ENCODE measurements around the gene ZNF280A. TPM values are rescaled to one million over a fixed set of nuclear protein-coding genes. Genes with fewer than 3 reads are reported as not detected.

ZNF280A gene
- total RNA-seq, 1 experiment from 2014 or later = 2.7 TPM

GRCh38 chr22:22553735-22554586, 33.9 kb upstream of the ZNF280A start:
- no peak overlapping the region for H3K4me3 ChIP-seq (ENCODE audit: low read depth, low read length)
- intact Hi-C loops (cut with micrococcal nuclease; ENCODE audit: unreplicated experiment) = loop anchor here (5.0 kb wide), 1 partner anchor 92 kb away; no protein-coding TSS in a partner anchor
- no peaks in the 10 kb centered on the region for H3K27me3 ChIP-seq (replicated peaks; ENCODE audit: control insufficient read depth, insufficient read depth, low read length)
- no peak for DNase-seq
- Mint-ChIP-seq H3K4me1 (ENCODE audit: low read depth, unreplicated experiment) (no peaks in the 10 kb centered on the region), H3K4me3 (ENCODE audit: unreplicated experiment) (no peak overlapping the region), H3K36me3 (ENCODE audit: insufficient read depth, unreplicated experiment) (no peaks in the 10 kb centered on the region), H3K27ac (ENCODE audit: unreplicated experiment) (no peak overlapping the region), H3K27me3 (ENCODE audit: insufficient read depth, unreplicated experiment) (no peaks in the 10 kb centered on the region), H3K9me3 (ENCODE audit: unreplicated experiment) (no peaks in the 10 kb centered on the region)
- BruUV-seq (replicated peaks) = no TSS peak
- no peak for TF ChIP-seq CTCF (IDR thresholded peaks at IDR 0.05; ENCODE audit: insufficient read depth in 1 of 2, low read depth in 1 of 2, low read length in 1 of 2, severe bottlenecking in 1 of 2, unreplicated experiment in 1 of 2)
- no peaks in the 10 kb centered on the region for H3K4me1 ChIP-seq
- no peaks in the 10 kb centered on the region for H3K9me3 ChIP-seq
- POLR2A ChIA-PET = no interaction called here
- H3K36me3 ChIP-seq (ENCODE audit: control insufficient read depth, insufficient read depth, low read length) = no peaks in the 10 kb centered on the region
- CTCF ChIA-PET = interaction anchor here (1.0 kb wide), 1 partner anchor 90 kb away, joined by 3 read pairs; no protein-coding TSS in a partner anchor

DNA sequence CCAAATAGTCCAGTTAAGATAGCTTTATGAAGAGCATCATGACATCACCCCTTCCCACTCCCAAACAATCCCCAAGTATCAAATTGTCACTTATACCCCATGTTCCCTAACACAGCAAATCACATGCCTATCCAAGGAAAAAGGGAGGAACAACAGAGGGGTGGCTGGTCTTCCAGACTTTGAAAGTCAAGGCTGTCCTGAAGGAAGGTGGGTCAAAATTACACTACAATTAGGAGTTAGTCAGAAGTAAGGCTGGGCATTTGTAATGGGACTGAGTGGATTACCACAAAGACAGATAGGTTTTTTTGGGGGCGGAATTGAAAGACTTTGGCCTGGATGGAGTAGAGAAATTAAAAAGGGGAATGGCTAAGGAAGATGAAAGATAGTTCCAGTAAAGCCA, 33.1 kb upstream of the ZNF280A start:
- no peak for TF ChIP-seq CTCF (IDR thresholded peaks at IDR 0.05; ENCODE audit: insufficient read depth in 1 of 2, low read depth in 1 of 2, low read length in 1 of 2, severe bottlenecking in 1 of 2, unreplicated experiment in 1 of 2)
- H3K4me3 Mint-ChIP-seq (ENCODE audit: unreplicated experiment) = no peak overlapping the region
- H3K36me3 Mint-ChIP-seq (ENCODE audit: insufficient read depth, unreplicated experiment) = no peaks in the 10 kb centered on the region
- Histone ChIP-seq H3K4me3 (ENCODE audit: low read depth, low read length) (no peak overlapping the region), H3K36me3 (ENCODE audit: control insufficient read depth, insufficient read depth, low read length) (no peaks in the 10 kb centered on the region), H3K27me3 (replicated peaks; ENCODE audit: control insufficient read depth, insufficient read depth, low read length) (no peaks in the 10 kb centered on the region), H3K4me1 (no peaks in the 10 kb centered on the region), H3K9me3 (no peaks in the 10 kb centered on the region)
- H3K27ac Mint-ChIP-seq (ENCODE audit: unreplicated experiment) = no peak overlapping the region
- POLR2A ChIA-PET = no interaction called here
- H3K4me1 Mint-ChIP-seq (ENCODE audit: low read depth, unreplicated experiment) = no peaks in the 10 kb centered on the region
- peaks cover 2% of the 10 kb centered on the region for H3K27me3 Mint-ChIP-seq (ENCODE audit: insufficient read depth, unreplicated experiment)
- CTCF ChIA-PET = interaction anchor here (0.5 to 1.3 kb wide), 2 partner anchors 33 to 210 kb away, joined by 3 read pairs; no protein-coding TSS in a partner anchor
- no peak for DNase-seq
- intact Hi-C loops (cut with micrococcal nuclease; ENCODE audit: unreplicated experiment) = loop anchor here (5.0 kb wide), 1 partner anchor 91 kb away; no protein-coding TSS in a partner anchor
- BruUV-seq (replicated peaks) = no TSS peak
- H3K9me3 Mint-ChIP-seq (ENCODE audit: unreplicated experiment) = no peaks in the 10 kb centered on the region

- H3K27me3 Mint-ChIP-seq (ENCODE audit: insufficient read depth, unreplicated experiment) = peaks cover 2% of the 10 kb centered on the region
- H3K4me1 ChIP-seq = no peaks in the 10 kb centered on the region
- no peaks in the 10 kb centered on the region for H3K27me3 ChIP-seq (replicated peaks; ENCODE audit: control insufficient read depth, insufficient read depth, low read length)
- peak; percentile 22 to 59 for TF ChIP-seq CTCF (IDR thresholded peaks at IDR 0.05; ENCODE audit: insufficient read depth in 1 of 2, low read depth in 1 of 2, low read length in 1 of 2, severe bottlenecking in 1 of 2, unreplicated experiment in 1 of 2)
- CTCF ChIA-PET = interaction anchor here (0.5 to 1.3 kb wide), 4 partner anchors 34 to 210 kb away, joined by 3 to 5 read pairs (median 3); no protein-coding TSS in a partner anchor
- H3K4me3 ChIP-seq (ENCODE audit: low read depth, low read length) = no peak overlapping the region
- no peaks in the 10 kb centered on the region for H3K9me3 ChIP-seq
- H3K4me1 Mint-ChIP-seq (ENCODE audit: low read depth, unreplicated experiment) = no peaks in the 10 kb centered on the region
- no peaks in the 10 kb centered on the region for H3K36me3 Mint-ChIP-seq (ENCODE audit: insufficient read depth, unreplicated experiment)
- POLR2A ChIA-PET = no interaction called here
- no peaks in the 10 kb centered on the region for H3K9me3 Mint-ChIP-seq (ENCODE audit: unreplicated experiment)
- intact Hi-C loops (cut with micrococcal nuclease; ENCODE audit: unreplicated experiment) = loop anchor here (5.0 kb wide), 1 partner anchor 90 kb away; no protein-coding TSS in a partner anchor
- no TSS peak for BruUV-seq (replicated peaks)
- H3K27ac Mint-ChIP-seq (ENCODE audit: unreplicated experiment) = no peak overlapping the region
- H3K4me3 Mint-ChIP-seq (ENCODE audit: unreplicated experiment) = no peak overlapping the region
- H3K36me3 ChIP-seq (ENCODE audit: control insufficient read depth, insufficient read depth, low read length) = no peaks in the 10 kb centered on the region
- DNase-seq = peak in 1 of 2 experiments; percentile 44
These were observed 32.6 kb upstream of the ZNF280A start for GRCh38 chr22:22552630-22553029.
